GOT3 (cell line): ENCODE data around the gene ZXDC.

ENCODE experiments used
- DNase-seq: peaks from one replicate; lab custom pipeline; 2025; ENCODE audit warnings: mixed read lengths; lab: John Stamatoyannopoulos, UW

ZXDC gene

DNA sequence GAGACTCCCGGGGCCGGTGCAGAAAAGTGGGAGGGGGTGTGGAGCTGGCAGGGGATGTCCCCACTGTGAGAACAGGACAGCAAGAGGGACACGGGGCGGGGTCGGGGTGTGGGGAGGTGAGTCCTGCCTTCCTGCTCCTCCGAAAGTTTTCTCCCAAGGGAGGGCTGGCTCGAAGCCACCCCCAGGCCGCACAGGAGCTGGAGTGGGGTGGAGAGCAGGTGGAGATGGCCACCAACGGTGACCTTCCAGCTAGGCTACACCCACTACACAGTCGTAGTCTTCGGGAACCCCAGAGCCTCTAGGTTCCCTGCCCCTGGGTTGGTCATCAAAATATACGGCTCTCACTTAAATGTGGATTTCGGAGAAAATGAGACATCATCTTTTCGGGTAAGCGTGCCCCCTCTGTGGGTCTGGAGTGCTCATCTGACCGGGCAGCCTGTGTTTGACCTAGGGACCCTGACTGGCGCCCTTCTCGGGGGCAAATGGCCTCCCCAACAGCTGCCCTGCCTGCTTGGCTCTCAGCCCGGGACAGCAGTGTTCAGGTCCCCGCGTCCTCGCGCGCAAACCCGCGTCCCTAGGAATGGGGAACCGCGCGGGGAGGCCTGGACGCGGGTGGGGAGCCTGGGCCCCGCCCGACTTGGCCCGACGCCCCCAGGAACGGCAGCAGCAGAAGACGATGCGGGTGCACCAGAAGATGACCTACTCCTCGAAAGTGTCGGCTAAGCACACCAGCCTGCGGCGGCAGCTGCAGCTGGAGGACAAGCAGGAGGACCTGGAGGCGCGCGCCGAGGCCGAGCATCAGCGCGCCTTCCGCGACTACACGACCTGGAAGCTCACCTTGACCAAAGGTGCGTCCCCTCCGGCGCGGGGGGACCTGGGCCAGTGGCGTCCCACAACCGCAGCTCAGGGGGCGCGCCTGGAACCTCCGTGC is 59.8 kb downstream of the ZXDC start:
- no peak for DNase-seq

DNA sequence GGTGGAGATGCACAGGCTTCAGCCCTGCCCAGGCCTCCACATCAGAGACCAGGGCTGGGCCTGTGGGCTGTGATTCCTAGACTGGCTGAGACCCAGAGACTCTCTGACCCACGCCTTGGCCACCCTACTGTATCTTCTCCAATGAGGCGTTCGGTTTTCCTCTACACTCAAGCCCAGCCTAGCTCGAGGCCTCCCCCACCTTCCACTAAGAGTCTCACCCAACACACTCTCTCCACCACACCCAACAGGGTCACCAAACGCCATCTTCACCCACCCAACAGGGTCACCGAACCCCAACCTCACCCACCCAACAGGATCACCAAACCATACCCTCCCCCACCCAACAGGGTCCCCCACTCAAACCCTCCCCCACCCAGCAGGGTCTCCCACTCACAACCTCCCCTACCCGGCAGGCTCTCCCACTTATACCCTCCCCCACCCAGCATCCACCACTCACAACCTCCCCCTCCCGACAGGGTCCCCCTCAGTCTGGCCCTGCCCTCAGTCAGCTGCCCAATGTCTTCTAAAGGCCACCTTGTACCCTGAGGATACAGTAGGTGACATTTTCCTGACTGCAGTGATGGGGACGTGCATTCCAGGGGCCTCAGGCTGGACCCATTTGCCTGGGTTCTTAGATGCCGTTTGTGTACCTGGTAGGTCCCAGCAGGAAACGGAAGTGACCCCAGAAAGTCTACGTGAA is 60.6 kb downstream of the ZXDC start:
- DNase-seq, result no peak

DNA sequence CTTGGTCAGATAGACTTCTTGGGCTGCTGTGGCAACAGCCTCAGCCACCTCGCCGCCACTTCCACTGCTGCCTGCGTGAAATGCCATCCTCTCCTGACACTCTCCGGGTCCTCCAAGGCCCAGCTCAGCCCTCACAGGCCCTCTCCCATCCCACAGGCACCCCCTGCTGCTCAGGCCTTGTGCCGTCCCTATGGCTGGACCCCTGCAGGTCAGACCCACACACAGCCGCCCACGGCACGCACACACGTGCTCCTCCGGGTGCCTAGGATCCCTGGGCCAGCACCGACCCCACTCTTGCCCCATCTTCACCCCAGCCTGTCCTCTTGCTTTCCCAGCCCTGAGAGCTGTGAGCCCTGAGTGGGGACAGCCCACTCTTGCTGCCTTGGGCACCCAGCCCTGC is 61.3 kb downstream of the ZXDC start:
- no peak for DNase-seq

DNA sequence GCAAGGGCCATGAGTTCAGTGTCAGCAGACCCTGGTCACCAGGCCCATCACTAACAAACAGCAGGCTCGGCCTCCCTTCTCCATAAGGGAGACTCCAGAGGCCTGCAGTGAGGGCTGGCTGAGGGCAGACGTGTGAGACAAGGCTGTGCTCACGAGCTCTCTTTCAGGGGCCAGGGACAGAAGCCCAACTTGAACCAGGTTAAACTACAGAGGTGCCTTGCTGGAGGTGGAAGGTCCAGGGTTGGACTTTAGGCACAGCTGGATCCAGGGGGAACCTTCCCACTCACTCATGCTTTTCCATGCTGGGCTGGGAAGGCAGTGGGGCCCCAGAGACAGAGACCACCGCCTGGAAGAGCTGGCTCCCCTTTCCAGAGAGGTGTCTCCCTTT is 62.0 kb downstream of the ZXDC start:
- DNase-seq, result no peak

DNA sequence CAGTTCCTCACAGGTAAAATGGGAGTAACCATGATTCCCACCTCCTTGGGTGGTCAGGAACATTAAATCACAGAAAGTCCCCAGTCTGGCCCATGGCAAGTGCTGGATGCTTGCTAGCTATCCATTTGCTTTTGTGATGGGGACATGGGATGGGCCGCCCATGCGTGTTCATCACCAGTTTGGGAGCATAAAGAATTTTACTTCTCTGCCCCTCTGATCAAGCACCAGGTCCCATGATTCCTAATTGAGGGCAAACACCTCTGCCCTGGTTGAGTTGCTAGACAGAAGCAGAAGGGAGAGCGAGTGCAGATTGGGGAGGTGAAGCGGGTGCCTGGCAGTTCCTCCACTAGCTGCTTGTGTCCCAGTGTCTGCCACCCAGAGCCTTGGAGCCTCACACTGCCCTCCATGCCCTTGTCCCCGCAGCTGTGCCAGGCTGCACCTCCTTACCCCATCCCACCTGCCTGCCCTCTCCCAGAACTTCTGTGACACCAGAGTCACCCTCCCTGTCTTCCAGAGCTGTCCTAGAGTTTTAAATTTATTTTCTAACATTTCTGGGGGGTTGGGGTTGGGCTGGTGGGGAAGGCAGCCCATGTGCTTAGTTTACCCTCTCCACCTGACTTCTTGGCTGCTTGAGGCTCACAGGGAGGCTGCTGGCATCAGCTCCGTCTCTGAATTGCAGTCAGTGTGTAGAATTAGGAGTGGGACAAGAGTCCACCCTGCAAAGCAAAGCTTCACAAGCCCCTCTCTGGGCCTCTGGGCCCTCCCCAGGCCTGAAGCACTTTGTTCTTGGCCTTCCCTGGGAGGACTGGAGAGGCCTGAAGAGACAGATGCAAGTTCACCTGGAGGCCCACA is 62.6 kb downstream of the ZXDC start:
- DNase-seq, result no peak

DNA sequence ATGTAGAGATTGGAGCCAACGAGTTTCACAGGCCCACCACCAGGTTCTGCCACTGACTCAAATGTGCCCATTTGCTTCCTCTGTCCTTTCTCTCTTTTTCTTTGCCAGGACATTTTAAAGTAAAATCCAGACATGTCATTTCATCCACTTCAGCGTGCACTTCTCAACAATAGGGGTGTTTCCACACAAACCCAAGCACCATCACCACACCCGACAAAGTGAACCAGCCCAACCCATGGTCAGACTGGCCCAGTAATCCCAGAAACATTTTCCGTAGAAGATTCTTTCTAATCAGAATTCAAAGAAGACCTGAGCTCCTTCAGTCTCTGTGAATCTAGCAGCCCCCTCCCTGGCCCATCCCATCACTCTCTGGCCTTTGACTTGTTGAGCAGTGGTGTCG is 67.6 kb downstream of the ZXDC start:
- DNase-seq, result no peak

DNA sequence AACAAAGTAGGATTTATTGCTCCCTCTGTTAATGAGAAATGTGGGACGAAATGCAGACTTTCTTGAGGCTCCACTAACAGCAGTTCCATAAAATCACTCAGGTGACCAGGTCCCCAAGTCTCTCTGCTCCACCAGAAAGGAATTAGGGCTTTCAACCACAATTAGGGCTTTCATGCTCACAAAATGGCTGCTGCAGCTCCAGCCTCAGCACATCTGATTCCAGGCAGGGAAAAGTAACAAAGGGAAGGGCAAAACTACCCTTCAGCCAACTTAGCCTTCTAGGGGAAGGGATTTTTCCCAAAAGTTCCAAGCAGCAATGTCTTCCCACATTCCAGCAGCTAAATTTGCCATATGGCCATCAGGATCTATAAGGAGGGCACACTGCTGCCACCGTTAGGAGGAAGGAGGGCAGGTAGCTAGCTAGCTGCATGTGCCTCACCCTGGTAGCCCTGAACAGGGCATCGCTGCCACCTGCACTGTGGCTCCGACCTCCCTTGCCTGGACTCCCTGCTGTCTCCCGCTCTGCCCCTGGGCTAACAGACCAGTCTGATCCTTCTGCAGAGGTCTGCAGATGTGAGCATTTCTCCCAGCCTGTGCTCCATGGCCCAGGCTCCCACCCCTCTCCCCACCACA is 68.2 kb downstream of the ZXDC start:
- no peak for DNase-seq

DNA sequence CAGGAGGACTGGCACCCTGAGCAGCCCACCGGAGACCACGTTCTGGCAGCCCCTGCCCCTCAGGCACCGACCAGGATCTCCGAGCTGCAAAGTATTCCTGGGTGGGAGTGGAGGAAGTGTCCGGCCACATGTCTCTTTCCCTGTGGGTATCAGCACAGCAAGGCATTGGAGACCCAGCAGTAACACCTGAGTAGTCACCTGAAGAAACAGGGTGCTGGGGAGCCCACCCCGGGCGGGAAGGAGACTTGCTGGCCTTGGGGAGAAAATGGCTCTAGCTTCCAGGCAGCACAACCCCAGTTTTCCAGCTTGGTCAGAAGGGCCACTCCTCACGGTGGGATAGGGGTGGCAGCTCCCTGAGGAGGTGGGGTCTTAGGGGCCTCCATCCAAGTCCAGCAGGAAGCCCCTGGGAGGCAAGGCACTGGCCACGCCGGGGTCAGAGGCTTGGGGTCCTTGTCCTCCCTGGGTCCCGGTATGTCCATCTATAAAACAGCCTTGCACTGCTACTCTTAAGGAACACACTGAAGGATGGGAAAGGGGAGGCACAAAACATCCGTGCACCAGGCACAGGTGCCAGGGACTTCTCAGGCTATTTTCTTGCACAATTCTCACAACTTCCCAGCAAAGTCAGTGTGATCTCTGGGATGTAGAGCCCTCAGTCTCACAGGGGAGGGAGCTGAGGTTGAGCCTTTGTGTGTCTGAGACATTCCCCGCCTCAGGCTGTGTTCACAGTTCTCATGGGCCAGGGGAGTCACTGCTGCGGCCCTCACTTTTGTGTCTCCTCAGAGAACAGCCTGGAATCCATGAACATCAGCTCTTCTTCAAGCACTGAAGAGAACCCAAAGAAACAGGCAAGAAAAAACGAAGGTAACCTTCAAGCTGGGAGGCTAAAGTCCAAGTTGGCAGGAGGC is 69.0 kb downstream of the ZXDC start:
- DNase-seq, result no peak

DNA sequence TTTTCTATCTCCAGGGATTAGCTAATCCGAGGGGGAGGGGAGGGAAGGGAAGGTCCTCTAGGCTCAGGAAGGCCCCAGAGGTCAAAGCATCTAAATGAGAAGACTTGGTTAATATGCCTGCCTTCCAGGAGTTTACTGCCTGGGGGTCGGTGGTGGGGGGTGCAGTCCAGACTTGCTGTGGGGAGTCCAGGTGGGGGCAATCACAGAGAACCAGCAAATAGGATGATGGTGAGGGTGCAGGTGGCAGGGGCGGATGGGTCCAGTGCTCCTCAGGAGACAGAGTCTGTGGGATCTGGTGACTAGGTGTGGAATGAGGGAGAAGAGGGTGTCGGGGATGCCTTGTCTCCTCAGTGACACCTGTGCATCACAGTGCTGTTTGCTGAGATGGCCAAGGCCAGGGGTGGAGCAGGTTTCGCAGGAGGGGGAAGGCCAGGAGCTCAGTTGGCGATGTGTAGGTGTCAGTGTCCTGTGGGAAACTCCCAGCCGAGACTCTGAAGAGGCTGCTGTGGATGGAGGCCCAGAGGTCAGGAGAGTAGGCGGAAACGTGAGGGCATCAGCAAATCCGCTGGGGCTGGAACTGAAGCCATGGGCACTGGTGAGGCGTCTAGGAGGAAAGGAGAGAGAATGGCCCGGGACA is 72.9 kb downstream of the ZXDC start:
- no peak for DNase-seq

DNA sequence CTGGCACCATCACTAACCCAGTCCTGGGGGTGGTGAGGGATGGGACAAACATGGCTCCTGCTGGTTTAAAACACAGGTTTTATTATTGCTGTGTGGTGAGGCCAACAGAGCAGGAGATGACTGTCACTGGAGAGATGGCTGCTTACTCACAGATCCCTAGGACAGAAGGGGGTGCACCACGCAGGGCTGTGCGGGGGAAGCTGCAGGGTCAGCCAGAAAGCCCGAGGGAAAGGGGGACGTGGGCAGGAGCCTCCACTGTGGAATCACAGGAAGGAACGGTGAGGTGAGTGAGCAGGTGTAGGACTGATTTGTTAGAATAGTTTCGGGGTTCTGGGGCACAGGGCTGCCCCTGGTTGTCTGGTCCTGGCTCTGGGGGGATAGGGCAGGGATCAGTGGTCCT is 73.5 kb downstream of the ZXDC start:
- DNase-seq, result no peak

DNA sequence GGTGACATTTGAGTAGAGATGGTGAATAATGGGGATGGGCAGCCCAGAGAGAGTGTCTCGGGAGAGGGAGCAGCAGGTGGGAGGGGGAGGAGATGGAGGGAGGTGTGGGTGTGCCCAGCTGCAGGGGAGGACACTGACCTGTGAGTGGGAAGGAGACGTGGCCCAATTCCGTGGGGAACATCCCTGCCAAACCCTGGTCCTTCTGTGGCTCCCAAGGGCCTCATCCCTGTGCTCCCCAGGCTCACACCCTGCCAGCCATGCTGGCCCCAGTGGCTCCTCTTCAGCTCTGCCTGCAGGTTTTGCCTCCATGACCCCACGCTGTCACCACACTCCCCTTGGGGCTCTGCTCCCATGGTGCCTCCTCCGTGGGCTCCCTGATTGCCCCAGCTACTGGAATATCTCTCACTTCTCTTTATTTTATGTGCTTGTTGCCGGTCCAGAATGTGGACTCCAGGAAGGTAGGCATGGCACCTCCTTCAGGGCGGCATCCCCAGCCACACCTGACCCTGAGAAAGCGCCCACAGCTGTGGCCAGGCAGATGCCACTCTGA is 74.0 kb downstream of the ZXDC start:
- DNase-seq, result no peak

DNA sequence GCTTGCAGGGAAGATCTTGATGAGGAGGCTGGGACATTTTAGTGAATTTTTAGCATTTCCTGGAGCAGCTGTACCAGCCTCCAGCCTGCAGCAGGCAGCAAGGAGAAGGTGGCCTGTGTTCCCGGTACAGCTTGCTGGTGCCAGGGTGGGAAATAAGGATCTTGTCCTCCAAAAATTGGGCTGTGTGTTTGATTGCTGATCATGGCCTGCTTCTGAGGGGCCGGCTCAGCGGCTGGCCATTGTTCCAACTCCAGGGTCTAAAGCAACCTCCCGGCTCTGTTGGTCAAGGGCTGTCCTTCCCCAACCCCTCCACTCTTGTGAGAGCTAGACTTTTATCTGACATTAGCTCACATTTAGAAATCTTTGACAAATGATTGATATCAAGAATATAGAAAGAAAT is 75.9 kb downstream of the ZXDC start:
- DNase-seq, result no peak

DNA sequence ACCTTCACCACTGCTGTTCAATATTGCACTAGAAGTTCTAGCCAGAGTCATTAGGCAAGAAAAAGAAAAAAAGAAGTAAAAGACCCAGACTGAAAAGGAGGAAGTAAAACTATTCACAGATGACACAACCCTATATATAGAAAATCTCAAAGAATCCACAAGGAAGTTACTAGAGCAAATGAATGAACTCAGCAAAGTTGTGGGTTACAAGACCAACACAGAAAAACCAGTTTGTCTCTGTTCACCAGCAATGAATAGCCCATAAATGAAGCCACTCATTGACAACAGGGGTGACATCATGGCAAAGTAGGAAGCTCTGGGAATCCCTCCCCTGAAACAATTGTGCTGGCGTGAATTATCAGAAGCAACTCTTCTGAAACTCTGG is 76.3 kb downstream of the ZXDC start:
- no peak for DNase-seq

DNA sequence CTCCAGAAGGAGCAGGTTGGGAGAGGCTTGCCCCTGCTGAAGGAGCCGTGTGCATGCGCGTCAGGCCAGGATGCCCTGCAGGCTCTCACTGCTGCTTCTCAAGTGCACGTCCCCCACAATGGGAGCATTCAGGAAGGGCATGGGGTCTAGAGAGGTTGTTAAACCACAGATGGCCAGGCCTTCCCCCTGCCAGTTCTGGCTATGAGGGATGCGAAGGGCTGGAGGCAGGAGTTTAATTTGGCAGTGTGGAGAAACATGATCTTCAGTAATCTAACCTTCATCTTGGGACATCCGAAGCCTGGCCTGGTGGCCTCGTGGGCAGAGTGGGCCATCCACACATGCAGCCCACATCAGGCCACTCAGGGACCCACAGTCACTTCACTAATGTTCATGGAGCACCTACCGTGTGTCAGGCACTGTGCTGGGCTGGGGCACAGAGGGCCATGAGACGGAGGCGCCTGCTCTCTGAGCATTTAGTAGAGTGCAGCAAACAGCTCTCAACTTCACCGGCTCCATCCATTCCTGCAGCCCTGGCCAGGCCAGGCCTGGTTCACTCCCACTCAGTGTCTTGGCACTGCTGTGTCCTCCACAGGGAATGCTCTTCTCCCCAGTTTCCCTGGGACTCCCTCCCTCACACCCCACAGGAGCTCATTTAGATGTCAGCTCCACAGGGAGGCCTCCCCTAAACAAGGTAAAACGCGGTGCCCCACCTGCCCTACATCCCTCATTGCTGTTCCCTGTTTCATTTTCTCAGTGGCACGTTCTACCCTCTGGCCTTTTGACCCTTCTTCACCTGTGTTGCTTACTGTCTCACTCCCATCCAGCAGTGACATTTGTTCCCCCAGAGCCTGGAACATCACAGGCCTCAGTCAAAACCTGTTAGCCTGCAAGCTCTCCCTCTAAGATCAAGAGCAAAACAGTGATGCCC is 77.0 kb downstream of the ZXDC start:
- DNase-seq, result no peak

DNA sequence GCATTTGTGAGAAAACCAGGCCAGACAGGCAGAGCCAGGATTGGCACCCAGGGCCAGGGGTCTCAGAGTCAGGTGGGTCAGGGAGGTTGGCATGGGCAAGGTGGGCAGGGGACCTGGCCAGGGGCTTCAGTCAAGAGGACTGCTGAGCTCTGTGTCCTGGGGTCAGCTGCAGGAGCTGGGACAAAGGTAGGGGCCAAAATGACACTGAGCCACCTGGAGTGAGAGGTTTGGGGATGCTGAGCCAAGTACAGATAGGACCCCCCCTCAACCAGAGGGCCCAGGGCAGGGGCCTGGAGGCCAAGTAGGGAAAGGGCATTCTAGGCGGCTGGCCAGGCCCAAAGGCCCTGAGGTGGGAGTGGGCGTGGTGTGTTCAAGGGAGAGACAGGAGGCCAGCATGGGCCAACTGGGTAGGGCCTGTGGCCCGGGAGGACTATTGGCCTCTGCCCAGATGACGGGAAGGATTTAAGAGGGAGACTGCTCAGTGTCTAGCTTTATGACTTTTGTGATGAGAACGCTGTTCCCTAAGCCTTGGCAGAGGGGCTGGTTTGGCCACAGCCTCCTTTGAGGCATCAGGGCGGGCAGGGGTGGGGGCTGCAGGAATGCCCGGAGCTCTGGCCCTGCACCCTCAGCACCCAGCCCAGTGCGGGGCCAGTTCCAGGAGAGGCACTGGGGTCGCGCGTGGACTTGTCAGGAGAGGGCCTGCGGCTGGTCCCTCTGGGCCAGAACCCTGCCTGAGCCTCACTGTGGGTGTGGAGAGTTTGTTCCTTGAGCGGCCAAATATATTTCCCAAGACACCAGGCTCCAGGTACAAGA is 77.9 kb downstream of the ZXDC start:
- DNase-seq, result no peak

DNA sequence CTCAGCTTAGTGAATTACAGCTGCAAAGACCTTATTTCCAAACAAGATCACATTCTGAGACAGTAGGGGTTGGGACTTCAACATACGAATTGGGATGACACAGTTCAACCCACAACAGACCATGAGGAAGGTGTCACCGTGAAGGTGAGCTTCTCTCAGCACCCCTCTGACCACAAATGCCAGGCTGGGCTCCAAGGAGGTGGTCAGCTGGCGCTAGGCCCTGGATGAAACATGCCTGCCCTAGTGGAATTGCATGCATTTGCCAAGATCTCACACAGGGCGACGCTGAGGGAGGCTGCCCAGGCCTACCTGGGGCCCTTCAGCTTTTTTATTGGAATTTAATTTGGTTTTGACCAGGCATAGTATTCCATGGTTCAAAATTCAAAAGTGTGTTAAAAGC is 79.2 kb downstream of the ZXDC start:
- no peak for DNase-seq

DNA sequence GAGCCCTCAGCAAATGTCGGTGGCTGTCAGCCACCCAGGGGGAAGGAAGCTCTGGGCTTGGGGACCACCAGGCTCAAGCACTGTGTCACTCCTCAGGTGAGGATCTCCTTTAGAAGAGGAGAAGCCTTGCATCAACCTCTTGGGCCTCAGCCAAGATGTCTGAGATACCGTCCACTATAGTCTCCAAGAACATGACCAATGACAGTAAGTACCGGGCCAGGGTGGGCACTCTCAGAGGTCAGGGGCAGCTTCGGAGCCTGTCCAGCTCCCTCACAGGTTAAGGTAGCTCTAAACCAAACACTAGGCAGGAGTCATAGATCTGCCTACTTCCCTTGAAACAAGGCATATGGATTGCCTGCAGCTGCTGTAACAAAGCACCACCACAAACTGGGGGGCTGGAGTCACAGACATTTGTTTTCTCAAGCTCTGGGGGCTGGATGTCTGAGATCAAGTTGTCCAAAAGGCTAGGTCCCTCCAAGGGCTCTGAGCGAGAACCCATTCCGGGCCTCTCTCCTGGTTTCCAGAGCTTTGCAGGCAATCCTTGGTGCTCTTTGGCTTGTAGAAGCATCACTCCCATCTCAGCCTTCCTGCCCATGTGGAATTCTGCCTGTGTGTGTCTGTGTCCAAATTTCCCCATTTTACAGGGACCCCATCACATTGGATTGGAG is 79.7 kb downstream of the ZXDC start:
- no peak for DNase-seq

DNA sequence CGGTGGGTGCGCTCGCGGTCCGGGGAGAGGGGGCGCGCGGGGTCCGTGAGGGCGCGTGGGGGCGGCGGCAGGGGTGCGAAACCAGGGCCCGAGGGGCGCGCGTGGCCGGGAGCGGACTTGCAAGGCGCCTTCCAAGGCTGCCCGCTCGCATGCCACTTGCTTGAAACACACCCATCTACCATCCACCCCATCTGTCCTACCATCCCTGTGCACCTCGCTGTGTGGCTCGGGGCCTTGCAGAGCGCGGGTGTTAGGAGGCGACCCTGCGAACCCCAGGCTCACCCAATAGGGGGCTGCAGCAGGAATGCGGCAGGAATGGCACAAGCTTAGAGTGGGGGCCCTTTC is 80.7 kb downstream of the ZXDC start:
- no peak for DNase-seq
